Measurements from ENCODE around the gene SPPL3.

DNA sequence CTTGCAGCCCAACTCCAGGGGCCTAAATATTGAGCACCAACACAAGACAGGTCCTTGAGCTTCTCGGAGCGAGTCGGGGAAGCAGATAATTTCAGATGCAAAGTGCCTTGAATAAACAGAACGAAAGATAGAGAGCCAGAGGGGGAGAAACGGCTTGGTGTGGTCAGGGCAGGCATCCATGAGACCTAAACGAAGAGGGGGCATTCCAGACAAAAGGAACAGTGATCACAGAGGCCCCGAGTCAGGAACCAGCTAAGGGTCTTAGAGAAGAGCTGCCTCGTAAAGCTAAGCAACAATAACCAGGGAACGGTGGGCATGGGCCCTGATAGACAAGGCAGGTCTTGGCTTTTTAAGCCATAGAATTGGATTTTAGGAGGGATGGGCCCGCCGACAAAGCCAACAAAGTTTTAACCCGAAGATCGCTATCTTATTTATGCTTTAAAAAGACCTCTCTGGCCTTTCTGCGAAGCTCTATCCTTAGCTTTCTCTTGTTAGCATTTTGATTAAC, 179.0 kb downstream of the SPPL3 start:
- TF ChIP-seq, protein P1, sequence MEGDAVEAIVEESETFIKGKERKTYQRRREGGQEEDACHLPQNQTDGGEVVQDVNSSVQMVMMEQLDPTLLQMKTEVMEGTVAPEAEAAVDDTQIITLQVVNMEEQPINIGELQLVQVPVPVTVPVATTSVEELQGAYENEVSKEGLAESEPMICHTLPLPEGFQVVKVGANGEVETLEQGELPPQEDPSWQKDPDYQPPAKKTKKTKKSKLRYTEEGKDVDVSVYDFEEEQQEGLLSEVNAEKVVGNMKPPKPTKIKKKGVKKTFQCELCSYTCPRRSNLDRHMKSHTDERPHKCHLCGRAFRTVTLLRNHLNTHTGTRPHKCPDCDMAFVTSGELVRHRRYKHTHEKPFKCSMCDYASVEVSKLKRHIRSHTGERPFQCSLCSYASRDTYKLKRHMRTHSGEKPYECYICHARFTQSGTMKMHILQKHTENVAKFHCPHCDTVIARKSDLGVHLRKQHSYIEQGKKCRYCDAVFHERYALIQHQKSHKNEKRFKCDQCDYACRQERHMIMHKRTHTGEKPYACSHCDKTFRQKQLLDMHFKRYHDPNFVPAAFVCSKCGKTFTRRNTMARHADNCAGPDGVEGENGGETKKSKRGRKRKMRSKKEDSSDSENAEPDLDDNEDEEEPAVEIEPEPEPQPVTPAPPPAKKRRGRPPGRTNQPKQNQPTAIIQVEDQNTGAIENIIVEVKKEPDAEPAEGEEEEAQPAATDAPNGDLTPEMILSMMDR (conservative IDR thresholded peaks at IDR 0.05): no peak
- no peak for TF ChIP-seq ZFX (IDR thresholded peaks at IDR 0.05)

Measured in C4-2B (cell line).